PFSK-1 (cell line): ENCODE data around the gene NAV2.

ENCODE experiments used
- POLR2AphosphoS5 ChIP-seq: IDR thresholded peaks from 2 replicates; pipeline ENCODE4 v1.6.1; 2012; ENCODE audit warnings: low read depth, mild to moderate bottlenecking, control low read depth, low read length, moderate library complexity
- TF ChIP-seq, protein P1 (sequence below), 2 experiments: IDR thresholded peaks; 2 replicates each; pipeline versions ENCODE4 v1.6.1 to v1.8.0; 2011 to 2012; ENCODE audit warnings: low read depth in 2 of 2, low read length in 2 of 2, control low read depth in 1 of 2, inconsistent platforms in 1 of 2, mild to moderate bottlenecking in 1 of 2, moderate library complexity in 1 of 2; ENCODE audit not compliant: insufficient read depth in 1 of 2

DNA sequence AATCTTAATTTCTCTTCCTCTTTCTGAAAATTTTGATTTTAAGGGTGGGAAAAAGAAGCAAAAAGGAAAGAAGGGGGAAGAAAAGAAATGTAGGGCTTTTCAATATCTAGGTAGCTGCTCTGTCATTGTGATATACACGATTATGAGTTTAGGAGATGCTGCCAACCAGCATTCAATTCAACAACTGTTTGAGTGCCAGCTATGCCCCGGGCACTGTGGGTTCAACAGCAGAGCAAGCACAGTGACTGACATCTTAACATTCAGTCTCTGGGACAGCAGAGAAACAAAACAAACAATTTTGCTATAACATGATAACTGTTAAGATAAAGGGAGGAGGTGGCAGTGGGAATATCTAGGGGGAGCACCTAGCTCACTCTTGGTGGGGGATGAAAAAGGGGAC is 356.1 kb downstream of the NAV2 start:
- no peak for TF ChIP-seq POLR2AphosphoS5
- TF ChIP-seq, protein P1, sequence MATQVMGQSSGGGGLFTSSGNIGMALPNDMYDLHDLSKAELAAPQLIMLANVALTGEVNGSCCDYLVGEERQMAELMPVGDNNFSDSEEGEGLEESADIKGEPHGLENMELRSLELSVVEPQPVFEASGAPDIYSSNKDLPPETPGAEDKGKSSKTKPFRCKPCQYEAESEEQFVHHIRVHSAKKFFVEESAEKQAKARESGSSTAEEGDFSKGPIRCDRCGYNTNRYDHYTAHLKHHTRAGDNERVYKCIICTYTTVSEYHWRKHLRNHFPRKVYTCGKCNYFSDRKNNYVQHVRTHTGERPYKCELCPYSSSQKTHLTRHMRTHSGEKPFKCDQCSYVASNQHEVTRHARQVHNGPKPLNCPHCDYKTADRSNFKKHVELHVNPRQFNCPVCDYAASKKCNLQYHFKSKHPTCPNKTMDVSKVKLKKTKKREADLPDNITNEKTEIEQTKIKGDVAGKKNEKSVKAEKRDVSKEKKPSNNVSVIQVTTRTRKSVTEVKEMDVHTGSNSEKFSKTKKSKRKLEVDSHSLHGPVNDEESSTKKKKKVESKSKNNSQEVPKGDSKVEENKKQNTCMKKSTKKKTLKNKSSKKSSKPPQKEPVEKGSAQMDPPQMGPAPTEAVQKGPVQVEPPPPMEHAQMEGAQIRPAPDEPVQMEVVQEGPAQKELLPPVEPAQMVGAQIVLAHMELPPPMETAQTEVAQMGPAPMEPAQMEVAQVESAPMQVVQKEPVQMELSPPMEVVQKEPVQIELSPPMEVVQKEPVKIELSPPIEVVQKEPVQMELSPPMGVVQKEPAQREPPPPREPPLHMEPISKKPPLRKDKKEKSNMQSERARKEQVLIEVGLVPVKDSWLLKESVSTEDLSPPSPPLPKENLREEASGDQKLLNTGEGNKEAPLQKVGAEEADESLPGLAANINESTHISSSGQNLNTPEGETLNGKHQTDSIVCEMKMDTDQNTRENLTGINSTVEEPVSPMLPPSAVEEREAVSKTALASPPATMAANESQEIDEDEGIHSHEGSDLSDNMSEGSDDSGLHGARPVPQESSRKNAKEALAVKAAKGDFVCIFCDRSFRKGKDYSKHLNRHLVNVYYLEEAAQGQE (IDR thresholded peaks at IDR 0.05; ENCODE audit: insufficient read depth in 1 of 2, low read depth in 2 of 2, low read length in 2 of 2) = no peak
